ENCODE results near the gene VPS54. TPM values are rescaled to one million over a fixed set of nuclear protein-coding genes. Genes with fewer than 3 reads are reported as not detected.

The VPS54 gene
- total RNA-seq, 1 donor from 2014 or later = 44.3 TPM

- H3K4me1 Mint-ChIP-seq = peaks cover 26% of the 10 kb centered on the region
- Histone ChIP-seq H3K79me2 (ENCODE audit: low read depth) (peaks cover 63% of the 10 kb centered on the region), H3K36me3 (no peaks in the 10 kb centered on the region), H4K20me1 (ENCODE audit: low read depth) (no peaks in the 10 kb centered on the region), H3K4me3 (peak overlapping the region; percentile 76), H3K4me1 (peaks cover 38% of the 10 kb centered on the region), H3F3A (ENCODE audit: low read depth) (peaks cover 35% of the 10 kb centered on the region), H3K27ac (peak overlapping the region; percentile 98), H2AFZ (replicated peaks) (no peak overlapping the region), H3K4me2 (peak overlapping the region; percentile 94), H3K9ac (peak overlapping the region; percentile 23), H3K9me3 (ENCODE audit: low read depth) (no peaks in the 10 kb centered on the region), H3K27me3 (no peaks in the 10 kb centered on the region)
- peak; percentile 53 for DNase-seq (ENCODE audit: low spot score)
- TF ChIP-seq EZH2phosphoT487 (IDR thresholded peaks at IDR 0.05) (no peak), EZH2 (IDR thresholded peaks at IDR 0.05) (no peak)
- TF ChIP-seq, protein P1, sequence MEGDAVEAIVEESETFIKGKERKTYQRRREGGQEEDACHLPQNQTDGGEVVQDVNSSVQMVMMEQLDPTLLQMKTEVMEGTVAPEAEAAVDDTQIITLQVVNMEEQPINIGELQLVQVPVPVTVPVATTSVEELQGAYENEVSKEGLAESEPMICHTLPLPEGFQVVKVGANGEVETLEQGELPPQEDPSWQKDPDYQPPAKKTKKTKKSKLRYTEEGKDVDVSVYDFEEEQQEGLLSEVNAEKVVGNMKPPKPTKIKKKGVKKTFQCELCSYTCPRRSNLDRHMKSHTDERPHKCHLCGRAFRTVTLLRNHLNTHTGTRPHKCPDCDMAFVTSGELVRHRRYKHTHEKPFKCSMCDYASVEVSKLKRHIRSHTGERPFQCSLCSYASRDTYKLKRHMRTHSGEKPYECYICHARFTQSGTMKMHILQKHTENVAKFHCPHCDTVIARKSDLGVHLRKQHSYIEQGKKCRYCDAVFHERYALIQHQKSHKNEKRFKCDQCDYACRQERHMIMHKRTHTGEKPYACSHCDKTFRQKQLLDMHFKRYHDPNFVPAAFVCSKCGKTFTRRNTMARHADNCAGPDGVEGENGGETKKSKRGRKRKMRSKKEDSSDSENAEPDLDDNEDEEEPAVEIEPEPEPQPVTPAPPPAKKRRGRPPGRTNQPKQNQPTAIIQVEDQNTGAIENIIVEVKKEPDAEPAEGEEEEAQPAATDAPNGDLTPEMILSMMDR (IDR thresholded peaks at IDR 0.05) = no peak
- peaks cover 4% of the 10 kb centered on the region for H3K27me3 Mint-ChIP-seq (ENCODE audit: insufficient read depth, low read depth)
- peak overlapping the region; percentile 96 for H3K4me3 Mint-ChIP-seq
- peaks cover 6% of the 10 kb centered on the region for H3K9me3 Mint-ChIP-seq
- H3K36me3 Mint-ChIP-seq = peaks cover 10% of the 10 kb centered on the region
- peak overlapping the region; percentile 61 for H3K27ac Mint-ChIP-seq
Measured at GRCh38 chr2:63842149-63843061, 176.8 kb downstream of the VPS54 start.

Small RNA genes lying within 50 kb of the gene (small RNA-seq; reads per million reads assigned to genes)
- gene RF01293 = not detected

Other genes starting within 250 kb of the VPS54 start
- gene UGP2, start 177.5 kb downstream of the VPS54 start, total RNA-seq (ENCODE audit: low replicate concordance) = 78.6 and 126 TPM in 2 replicates
- 71.9 and 88.7 TPM in 2 replicates for gene PELI1, start 125.0 kb upstream of the VPS54 start, total RNA-seq (ENCODE audit: low replicate concordance)